GM21367 (cell line): Measurements from ENCODE around the gene SKP1.
"Not testable (repeated sequence)": the region's sequence is repeated elsewhere in the genome, so short reads cannot be mapped to it uniquely, and the experiment has no call there.

Experiments used
- ATAC-seq: cut with Tn5 transposase; IDR thresholded peaks from one replicate; pipeline ENCODE4 v1.9.1; 2021; ENCODE audit not compliant: unreplicated experiment

SKP1 gene

DNA sequence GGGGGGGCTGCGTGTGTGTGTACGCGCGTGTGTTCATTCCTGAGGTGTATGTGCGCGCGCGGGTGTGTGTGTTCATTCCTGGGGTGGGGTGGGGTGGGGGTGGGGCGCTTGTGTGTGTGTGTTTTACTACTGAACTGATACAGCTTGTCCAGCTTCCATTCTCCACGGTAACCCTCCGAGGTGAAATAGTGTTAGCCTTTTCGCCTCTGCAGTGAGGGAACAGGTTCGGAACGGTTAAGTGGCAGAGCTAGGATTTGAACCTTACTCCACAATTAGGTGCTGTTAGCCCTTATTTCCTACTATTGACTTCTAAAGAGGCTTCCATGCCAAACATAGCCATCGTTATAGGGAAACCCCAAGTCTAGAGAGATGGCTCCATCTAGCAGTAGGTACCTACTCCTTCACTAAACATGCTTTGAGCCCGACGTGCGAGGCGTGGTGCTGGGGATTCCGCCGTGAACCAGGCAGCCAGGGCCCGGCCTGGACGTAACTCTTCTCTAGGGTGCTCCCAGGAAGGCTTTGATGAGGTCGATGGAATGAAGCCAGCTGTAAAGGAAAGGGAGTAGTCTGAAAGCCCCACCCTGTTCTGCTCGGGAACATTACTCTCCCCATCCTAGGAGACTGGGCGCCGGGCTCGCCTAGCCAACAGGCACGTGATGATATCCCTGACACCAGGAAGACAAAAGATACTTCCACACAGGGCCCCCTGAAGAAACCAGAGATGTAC lies 782 bp upstream of the SKP1 start:
- no peak for ATAC-seq

- peak; percentile 11 for ATAC-seq
Measured at GRCh38 chr5:134175921-134176510, 734 bp downstream of the SKP1 start.

GRCh38 chr5:134174841-134175839 lies 1.6 kb downstream of the SKP1 start:
- ATAC-seq, result no peak

GRCh38 chr5:134171972-134172371 lies 4.8 kb downstream of the SKP1 start:
- ATAC-seq, result no peak

- ATAC-seq, result no peak
Measured at GRCh38 chr5:134162592-134162991, 14.2 kb downstream of the SKP1 start.

DNA sequence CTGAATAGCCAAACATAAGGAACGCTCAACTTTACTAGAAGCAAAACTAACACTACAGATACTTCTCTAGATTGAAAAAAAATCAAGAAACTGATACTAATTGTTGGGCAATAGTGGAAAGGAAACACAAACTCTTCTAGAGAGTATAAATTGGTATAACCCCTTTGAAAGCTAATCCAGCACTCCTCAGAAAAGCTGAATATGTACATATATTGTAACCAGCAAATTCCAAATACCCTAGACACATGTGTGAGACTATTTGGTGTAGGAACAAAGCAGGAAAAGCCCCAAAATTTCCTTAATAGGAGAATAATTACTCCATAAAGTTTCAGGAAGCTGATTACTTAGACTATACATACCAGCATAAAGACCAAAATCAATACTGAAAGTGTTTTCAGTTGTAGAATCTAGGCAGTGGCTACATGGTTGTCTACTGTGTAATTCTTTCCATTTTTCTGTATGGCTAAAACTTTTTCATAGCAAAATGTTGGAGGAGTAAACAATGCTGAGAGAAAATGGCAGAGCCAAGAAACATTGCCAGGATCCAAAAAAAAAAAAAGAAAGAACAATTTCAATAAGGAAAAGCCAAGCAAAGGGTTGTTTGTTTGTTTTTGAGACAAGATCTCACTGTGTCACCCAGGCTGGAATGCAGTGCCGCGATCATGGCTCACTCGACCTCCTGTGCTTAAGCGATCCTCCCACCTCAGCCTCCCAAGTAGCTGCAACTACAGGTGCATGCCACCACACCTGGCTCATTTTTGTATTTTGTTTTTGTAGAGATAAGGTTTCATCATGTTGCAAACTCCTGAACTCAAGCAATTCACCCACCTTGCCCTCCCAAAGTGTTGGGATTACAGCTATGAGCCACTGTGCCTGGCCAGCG lies 15.0 kb downstream of the SKP1 start:
- ATAC-seq, result no peak

- no peak for ATAC-seq
Measured at GRCh38 chr5:134153657-134154056, 23.1 kb downstream of the SKP1 start.

GRCh38 chr5:134153241-134153640 lies 23.5 kb downstream of the SKP1 start:
- no peak for ATAC-seq

DNA sequence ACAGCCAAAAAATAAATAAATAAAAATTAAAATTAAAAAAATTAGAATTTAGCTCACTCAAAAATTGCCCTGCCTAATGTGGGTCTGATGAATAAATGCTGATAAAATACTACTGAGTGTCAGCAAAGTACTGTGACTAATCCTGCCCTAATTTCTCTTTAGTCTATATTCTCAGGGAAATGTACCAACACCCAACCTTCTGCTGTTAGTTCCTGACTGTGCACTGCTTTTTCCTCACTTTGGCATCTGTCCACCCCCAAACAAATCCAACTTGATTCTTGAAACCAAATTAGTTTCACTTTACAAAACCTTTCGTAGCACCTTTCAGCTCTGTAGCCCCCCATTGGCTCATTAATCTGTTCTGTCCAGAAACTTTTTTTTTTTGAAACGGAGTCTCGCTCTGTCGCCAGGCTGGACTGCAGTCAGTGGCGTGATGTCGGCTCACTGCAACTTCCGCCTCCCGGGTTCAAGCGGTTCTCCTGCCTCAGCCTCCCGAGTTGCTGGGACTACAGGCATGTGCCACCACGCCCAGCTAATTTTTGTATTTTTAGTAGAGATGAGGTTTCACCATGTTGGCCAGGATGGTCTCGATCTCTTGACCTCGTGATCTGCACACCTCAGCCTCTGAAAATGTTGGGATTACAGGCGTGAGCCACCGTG lies 24.4 kb downstream of the SKP1 start:
- not testable (repeated sequence) for ATAC-seq

DNA sequence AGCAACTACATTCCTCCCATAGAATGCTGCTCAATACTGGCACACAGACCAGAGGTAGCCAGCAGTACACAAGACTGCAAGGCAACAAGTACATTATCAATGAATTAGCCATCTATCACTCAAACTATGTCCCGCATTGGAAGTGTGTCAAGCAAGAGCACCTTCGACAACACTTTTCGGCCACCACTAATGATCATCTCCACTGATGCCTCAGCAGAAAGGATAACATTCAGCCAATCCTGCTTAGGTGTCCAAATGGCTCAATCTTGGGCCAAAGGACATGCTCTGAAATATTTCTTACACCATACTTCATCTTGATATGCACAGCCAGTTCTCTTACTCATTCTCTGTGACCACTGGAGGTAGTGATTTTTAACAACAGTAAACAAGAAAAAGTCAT lies 25.0 kb downstream of the SKP1 start:
- no peak for ATAC-seq

DNA sequence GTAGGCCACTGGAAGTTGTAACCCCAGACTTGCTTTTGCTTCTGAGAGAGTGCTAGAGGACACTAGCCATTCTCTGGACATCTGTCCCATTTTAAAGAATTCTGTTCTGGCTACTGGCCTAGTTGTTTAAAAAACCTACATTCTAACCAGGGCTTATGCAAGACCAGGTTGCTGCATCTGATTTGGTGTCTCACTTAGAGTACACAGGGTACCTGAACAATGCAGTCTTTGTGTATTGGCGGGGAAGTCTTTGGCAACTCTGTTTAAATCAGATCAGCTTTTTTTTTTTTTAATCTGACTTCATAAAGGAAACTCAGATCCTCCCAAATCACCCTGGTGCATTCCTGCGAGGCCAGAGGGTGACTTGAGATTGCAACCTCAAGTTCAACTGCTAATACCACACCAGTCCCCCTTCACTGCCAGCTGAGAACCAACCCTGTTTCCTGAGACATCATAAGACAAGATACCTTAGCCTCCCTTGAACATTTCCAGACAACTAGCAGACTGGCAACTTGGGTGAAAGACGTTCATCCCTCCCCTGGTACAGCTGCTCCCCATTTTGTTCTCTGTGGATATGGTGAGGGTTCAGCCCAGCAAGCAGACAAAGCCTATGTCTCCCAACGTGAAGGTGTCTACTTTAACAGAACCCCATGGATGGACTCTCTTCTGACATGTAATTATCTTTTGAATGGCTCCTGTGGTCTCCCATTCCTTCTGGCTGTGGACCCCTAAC lies 27.0 kb downstream of the SKP1 start:
- ATAC-seq, result no peak

DNA sequence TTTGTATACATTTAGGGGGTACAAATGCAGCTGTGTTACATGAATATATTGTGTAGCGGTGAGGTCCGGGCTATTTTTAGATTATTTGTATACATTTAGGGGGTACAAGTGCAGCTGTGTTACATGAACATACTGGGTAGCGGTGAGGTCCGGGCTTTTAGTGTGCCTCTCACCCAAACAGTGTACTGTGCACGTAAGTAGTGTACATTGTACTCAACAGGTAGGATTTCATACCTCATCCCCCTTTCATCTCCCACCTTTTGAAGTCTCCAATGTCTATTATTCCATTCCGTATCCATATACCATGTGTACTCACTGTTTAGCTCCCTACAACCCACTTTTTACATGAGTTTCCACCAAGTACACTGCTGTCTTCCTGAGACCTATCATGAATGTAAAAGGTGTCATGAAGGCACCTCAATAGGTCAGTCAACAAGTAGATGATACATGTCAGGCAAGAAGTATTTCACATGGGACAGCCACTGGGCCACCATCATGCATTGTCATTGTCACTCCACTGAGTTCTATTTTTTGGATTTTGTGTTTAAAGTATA lies 27.7 kb downstream of the SKP1 start:
- no peak for ATAC-seq

GRCh38 chr5:134148316-134148715 lies 28.4 kb downstream of the SKP1 start:
- no peak for ATAC-seq

DNA sequence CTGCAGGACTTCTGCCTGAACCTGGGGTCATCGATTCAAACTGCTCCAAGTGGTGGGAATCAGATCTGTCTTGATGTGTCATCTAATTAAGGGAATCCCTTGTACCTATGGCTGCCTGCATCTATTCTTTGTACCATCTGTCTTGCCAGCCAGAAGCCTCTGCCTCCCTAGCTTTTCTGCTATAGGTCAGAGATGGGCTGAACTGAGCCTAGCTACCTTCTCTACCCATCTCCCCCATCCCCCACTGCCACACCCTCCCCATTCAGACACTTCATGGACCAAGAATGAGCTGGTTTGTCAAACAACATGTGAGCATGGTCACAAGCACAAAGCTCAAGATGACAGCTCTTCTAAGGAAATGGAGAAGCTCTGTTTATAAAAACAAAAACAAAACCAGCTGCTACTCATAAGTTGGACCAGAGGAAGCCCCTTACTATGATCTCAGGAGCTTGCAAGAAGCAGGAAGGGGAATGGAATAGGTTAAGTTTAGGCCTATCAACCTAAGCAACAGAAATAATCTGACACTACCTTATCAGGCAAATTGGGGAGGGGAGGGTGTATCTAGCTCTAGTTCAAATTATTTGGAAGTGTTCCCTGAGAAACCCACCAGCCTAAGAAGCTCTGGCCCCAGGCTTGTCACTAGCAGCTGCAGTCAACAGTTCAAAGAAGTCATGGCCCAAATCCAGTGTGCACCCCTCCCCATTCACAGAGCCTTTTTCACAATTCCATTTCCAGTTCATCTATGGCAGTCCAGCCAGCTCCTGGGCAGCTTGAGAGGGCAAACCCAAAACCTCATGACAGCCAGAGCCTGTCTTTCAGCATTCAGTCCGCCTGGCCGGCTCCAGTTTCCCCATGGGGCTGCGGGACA lies 29.9 kb downstream of the SKP1 start:
- ATAC-seq, result no peak

GRCh38 chr5:134145779-134146581 lies 30.8 kb downstream of the SKP1 start:
- no peak for ATAC-seq

DNA sequence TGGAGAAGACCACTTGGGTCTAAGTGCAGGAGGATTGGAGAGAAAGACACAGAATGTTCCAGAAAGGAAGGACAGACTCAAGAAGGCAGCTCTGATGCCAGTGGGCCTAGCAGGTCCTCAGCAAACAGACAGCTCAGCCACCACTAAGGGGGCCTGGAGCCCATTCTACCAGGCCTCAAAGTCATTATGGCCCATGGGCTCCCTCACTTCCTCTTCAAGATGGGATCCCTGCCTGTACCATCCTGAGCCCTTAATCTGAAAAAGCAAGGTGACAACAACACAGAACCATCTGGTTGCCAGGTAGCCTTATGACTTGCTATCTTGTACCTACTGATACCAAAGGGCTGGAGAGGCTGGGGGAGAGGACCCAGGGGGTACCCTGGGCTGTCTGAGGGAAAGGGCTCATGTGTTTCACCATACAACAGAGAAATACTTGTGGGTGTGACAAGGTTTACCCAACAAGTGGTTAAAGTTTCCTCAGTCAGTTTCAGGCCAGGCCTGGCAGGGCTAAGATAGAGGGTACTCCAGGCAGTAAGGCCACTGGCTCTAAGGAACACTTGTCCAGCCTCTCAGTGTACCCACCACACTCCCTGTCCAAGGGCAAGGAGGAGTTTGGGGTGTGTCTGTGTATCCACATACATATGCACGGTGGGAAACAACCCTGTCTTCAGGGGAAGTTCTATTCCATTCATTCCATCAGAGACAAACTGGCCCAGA lies 31.6 kb downstream of the SKP1 start:
- ATAC-seq, result no peak
